ENCODE measurements around the gene FBXO47. TPM values are rescaled to one million over a fixed set of nuclear protein-coding genes. Genes with fewer than 3 reads are reported as not detected.
A peak's percentile ranks its signal among the peaks of the same experiment; 100 is the strongest.
"Not testable (repeated sequence)": the region's sequence is repeated elsewhere in the genome, so short reads cannot be mapped to it uniquely, and the experiment has no call there.

FBXO47 gene
- total RNA-seq, 2 donors from 2014 or later, result 0.18 TPM; not detected in 1

- Mint-ChIP-seq H3K9me3 (no peaks in the 10 kb centered on the region), H3K36me3 (peaks cover 5 to 15% of the 10 kb centered on the region in 2 donors), H3K27ac (peak overlapping the region; percentile 55 to 60)
- DNase-seq (ENCODE audit: low spot score in 2 of 2) (peak in 1 of 2 donors; percentile 38), ATAC-seq (no peak)
Observed at GRCh38 chr17:38916771-38917170, 50.4 kb downstream of the FBXO47 start.

- ATAC-seq (no peak), DNase-seq (ENCODE audit: low spot score in 2 of 2) (peak in 1 of 2 donors; percentile 35)
- peak overlapping the region; percentile 55 to 58 for H3K27ac Mint-ChIP-seq
- no peaks in the 10 kb centered on the region for H3K9me3 Mint-ChIP-seq
- peaks cover 5 to 15% of the 10 kb centered on the region in 2 donors for H3K36me3 Mint-ChIP-seq
Observed at GRCh38 chr17:38915639-38915995, 51.6 kb downstream of the FBXO47 start.

GRCh38 chr17:38914741-38915638 lies 52.2 kb downstream of the FBXO47 start:
- no peak for ATAC-seq
- H3K9me3 Mint-ChIP-seq, result no peaks in the 10 kb centered on the region
- peak overlapping the region; percentile 71 to 81 for H3K27ac Mint-ChIP-seq
- peak in 1 of 2 donors; percentile 42 for DNase-seq (ENCODE audit: low spot score in 2 of 2)
- peaks cover 5 to 15% of the 10 kb centered on the region in 2 donors for H3K36me3 Mint-ChIP-seq

- H3K36me3 Mint-ChIP-seq, result peaks cover 5 to 15% of the 10 kb centered on the region in 2 donors
- no peak for ATAC-seq
- H3K27ac Mint-ChIP-seq, result peak overlapping the region; percentile 60 to 86
- peak in 1 of 2 donors; percentile 43 for DNase-seq (ENCODE audit: low spot score in 2 of 2)
- no peaks in the 10 kb centered on the region for H3K9me3 Mint-ChIP-seq
Observed at GRCh38 chr17:38912221-38912813, 54.9 kb downstream of the FBXO47 start.

- H3K27ac Mint-ChIP-seq, result peak overlapping the region; percentile 44 to 60
- peaks cover 5 to 15% of the 10 kb centered on the region in 2 donors for H3K36me3 Mint-ChIP-seq
- not testable (repeated sequence) for DNase-seq (ENCODE audit: low spot score in 2 of 2); H3K9me3 Mint-ChIP-seq; ATAC-seq
Observed at GRCh38 chr17:38911731-38912081, 55.5 kb downstream of the FBXO47 start.

- peak overlapping the region; percentile 44 to 60 for H3K27ac Mint-ChIP-seq
- no peak for DNase-seq (ENCODE audit: low spot score in 2 of 2)
- peaks cover 5 to 15% of the 10 kb centered on the region in 2 donors for H3K36me3 Mint-ChIP-seq
Observed at GRCh38 chr17:38911081-38911730, 56.0 kb downstream of the FBXO47 start.

GRCh38 chr17:38910325-38910724 lies 56.9 kb downstream of the FBXO47 start:
- no peak overlapping the region for H3K27ac Mint-ChIP-seq
- H3K9me3 Mint-ChIP-seq, result no peaks in the 10 kb centered on the region
- peaks cover 5 to 9% of the 10 kb centered on the region in 2 donors for H3K36me3 Mint-ChIP-seq
- ATAC-seq, result no peak
- no peak for DNase-seq (ENCODE audit: low spot score in 2 of 2)

More at GRCh38 chr17:38911081-38911730, 56.0 kb downstream of the FBXO47 start:
- peak in 1 of 2 donors; percentile 10 for ATAC-seq
- no peaks in the 10 kb centered on the region for H3K9me3 Mint-ChIP-seq

- ATAC-seq, result no peak
- Mint-ChIP-seq H3K9me3 (no peaks in the 10 kb centered on the region), H3K36me3 (peaks cover 0 to 18% of the 10 kb centered on the region in 2 donors), H3K27ac (peak overlapping the region in 1 of 2 donors; percentile 60)
- DNase-seq (ENCODE audit: low spot score in 2 of 2), result no peak
Observed at GRCh38 chr17:38908676-38909181, 58.5 kb downstream of the FBXO47 start.

GRCh38 chr17:38907930-38908675 lies 59.1 kb downstream of the FBXO47 start:
- DNase-seq (ENCODE audit: low spot score in 2 of 2) (no peak), ATAC-seq (no peak)
- Mint-ChIP-seq H3K27ac (peak overlapping the region in 1 of 2 donors; percentile 30), H3K36me3 (peaks cover 5 to 24% of the 10 kb centered on the region in 2 donors), H3K9me3 (no peaks in the 10 kb centered on the region)

- Mint-ChIP-seq H3K9me3 (no peaks in the 10 kb centered on the region), H3K36me3 (peaks cover 5 to 27% of the 10 kb centered on the region in 2 donors), H3K27ac (peak overlapping the region; percentile 2 to 60)
- no peak for ATAC-seq
- DNase-seq (ENCODE audit: low spot score in 2 of 2), result no peak
Observed at GRCh38 chr17:38906460-38907228, 60.6 kb downstream of the FBXO47 start.

GRCh38 chr17:38905375-38905774 lies 61.8 kb downstream of the FBXO47 start:
- DNase-seq (ENCODE audit: low spot score in 2 of 2) (no peak), ATAC-seq (no peak)
- Mint-ChIP-seq H3K9me3 (no peaks in the 10 kb centered on the region), H3K27ac (peak overlapping the region in 1 of 2 donors; percentile 60), H3K36me3 (peaks cover 5 to 27% of the 10 kb centered on the region in 2 donors)

- DNase-seq (ENCODE audit: low spot score in 2 of 2), result no peak
- ATAC-seq, result no peak
- Mint-ChIP-seq H3K9me3 (no peaks in the 10 kb centered on the region), H3K27ac (no peak overlapping the region), H3K36me3 (peaks cover 5 to 27% of the 10 kb centered on the region in 2 donors)
Observed at GRCh38 chr17:38904892-38905291, 62.3 kb downstream of the FBXO47 start.

- peak overlapping the region; percentile 24 to 32 for H3K27ac Mint-ChIP-seq
- ATAC-seq, result no peak
- DNase-seq (ENCODE audit: low spot score in 2 of 2), result no peak
- no peaks in the 10 kb centered on the region for H3K9me3 Mint-ChIP-seq
- H3K36me3 Mint-ChIP-seq, result peaks cover 9 to 37% of the 10 kb centered on the region in 2 donors
Observed at GRCh38 chr17:38903404-38903803, 63.8 kb downstream of the FBXO47 start.

- ATAC-seq (no peak), DNase-seq (ENCODE audit: low spot score in 2 of 2) (no peak)
- H3K27ac Mint-ChIP-seq, result peak overlapping the region; percentile 51 to 68
- peaks cover 9 to 53% of the 10 kb centered on the region in 2 donors for H3K36me3 Mint-ChIP-seq
- no peaks in the 10 kb centered on the region for H3K9me3 Mint-ChIP-seq
Observed at GRCh38 chr17:38900978-38901656, 66.1 kb downstream of the FBXO47 start.

- ATAC-seq (peak in 1 of 2 donors; percentile 5), DNase-seq (ENCODE audit: low spot score in 2 of 2) (no peak)
- H3K36me3 Mint-ChIP-seq, result peaks cover 9 to 46% of the 10 kb centered on the region in 2 donors
- no peaks in the 10 kb centered on the region for H3K9me3 Mint-ChIP-seq
- H3K27ac Mint-ChIP-seq, result peak overlapping the region; percentile 83 to 96
Observed at GRCh38 chr17:38899421-38899820, 67.8 kb downstream of the FBXO47 start.

Data from activated naive CD4-positive, alpha-beta T cell treated with anti-CD3 and anti-CD28 coated beads, Interleukin-2, amount 50 U/mL, for 72 hours (primary cell).